ENCODE measurements around the gene MED15. TPM values are rescaled to one million over a fixed set of nuclear protein-coding genes. Genes with fewer than 3 reads are reported as not detected.
"Not testable (repeated sequence)": the region's sequence is repeated elsewhere in the genome, so short reads cannot be mapped to it uniquely, and the experiment has no call there.

The MED15 gene
- polyA plus RNA-seq, 5 donors, result 38.1 to 62.5 (median 50.7) TPM

DNA sequence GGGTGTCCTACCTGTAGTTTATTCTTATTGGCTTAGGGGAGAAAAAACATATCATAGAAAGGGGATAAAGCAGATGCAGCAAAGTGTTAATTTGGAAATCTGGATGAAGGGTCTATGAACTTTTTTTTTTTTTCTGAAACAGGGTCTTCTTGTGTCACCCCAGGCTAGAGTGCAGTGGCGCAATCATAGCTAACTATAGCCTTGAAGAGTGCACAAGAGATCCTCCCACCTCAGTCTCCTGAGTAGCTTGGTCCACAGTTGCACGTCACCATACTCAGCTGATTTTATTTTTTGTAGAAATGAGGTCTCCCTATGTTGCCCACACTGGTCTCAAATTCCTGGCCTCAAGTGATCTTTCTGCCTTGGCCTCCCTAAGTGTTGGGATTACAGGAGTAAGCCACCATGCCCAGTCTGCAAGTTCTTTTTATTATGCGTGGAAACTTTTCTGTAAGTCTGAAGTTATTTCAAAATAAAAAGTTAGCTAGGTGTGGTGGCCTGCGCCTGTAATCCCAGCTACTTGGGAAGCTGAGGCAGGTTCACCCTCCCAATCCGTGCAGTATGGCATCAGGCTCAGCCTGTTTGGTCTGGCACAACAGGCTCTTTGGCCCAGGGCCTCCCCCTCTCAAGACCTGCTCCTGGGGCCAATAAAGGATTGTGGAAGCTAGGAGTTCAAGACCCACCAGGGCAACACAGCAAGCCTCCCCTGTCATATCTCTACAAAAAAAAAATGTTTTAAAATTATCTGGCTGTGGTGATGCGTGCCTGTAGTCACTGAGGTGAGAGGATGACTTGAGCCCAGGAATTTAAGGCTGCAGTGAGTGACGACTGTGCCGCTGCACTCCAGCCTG, 111.9 kb downstream of the MED15 start:
- no peak for DNase-seq

DNA sequence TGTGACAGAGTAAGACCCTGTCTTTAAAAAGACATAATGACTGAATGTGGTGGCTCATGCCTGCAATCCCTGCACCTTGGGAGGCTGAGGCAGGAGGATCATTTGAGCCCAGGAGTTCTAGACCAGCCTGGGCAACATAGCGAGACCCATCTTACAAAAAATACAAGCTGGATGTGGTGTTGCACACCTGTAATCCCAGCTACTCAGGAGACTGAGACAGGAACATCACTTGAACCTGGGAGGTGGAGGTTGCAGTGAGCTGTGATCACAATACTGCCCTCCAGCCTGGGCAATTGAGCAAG, 112.4 kb downstream of the MED15 start:
- not testable (repeated sequence) for DNase-seq

DNA sequence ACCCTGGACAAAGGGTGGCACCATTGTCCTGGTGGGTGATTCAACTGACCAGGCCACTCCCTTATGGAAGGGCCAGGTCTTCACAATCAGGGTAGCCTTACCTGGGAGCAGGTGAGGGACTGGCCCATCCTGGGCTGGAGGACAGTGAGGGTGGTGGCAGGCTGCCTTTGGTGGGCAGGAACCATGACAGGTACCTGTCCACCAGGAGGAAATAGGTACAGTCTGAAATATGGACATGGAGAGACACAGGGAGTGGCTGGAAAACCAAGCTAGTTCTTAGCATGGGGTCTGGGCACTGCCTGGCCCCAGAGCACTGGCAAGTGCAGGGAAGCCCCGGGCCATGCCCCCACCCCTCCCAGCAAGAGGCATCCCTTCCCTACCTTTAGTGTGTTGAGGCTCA, 113.8 kb downstream of the MED15 start:
- DNase-seq, result no peak

DNA sequence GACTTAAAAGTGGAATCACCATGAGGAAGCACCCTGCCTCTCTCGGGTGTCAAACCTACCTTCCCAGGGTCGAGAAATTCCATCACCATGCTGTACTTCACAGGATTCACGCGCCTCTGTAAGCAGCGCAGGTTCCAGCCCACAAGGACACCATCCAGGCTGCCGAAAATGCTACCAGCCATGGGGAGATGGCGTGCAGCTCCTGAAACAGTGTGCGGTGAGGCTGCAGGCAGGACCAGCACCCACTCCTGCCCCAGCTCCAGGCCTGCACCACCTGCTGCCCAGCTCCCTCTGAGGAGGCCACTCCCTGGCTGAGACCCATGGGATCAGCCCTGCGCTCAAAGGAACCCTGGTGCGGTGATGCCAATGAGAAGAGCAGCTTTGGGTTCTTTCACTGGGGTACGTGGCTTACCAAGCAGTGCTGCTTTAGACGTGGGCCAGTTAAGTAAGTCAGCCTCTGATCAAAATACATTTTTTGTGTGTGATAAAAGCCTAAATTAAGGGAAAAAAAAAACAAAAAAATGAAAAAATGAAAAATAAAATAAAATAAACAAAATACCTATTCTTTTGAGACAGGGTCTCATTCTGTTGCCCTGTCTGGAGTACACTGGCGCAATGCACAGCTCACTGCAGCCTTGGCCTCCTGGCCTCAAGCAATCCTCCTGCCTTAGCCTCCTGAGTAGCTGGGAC, 115.4 kb downstream of the MED15 start:
- DNase-seq, result no peak

DNA sequence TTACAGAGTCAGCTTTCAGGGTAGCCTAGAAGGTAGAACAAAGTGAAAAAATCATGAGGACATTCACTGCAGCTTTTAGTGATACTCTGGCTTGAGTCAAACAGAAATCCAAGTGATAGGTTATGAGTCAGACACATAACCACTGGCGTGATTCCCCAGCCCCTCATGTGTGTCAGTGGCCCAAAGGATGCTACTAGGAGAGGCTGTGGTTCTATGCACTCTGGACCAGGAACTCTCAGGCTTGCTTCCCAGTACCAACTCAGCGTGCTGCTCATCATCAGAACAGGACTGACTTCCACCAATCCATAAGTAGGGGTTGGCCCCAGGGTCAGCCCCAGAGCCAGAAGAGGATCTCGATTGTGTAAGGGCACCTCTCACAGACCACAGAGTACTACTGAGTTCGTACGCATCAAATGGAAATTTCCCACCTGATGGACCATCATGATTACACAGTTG, 116.8 kb downstream of the MED15 start:
- no peak for DNase-seq

DNA sequence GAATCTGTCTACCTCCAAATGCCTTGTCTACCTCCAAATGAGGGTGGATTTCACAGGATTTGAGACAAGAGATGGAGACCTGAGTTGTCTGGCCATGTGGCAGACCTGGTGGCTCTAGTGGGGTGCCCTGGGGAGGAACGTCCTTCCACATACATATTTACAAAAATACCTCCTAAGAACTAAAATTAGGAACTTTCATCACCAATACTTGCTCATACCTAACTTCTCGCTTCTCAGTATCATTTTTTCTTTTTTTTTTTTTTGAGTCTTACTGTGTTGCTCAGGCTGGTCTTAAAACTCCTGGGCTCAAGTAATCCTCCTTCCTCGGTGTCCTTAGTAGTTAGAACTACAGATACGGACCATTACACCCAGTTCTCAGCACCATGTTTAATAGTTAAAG, 117.9 kb downstream of the MED15 start:
- no peak for DNase-seq

DNA sequence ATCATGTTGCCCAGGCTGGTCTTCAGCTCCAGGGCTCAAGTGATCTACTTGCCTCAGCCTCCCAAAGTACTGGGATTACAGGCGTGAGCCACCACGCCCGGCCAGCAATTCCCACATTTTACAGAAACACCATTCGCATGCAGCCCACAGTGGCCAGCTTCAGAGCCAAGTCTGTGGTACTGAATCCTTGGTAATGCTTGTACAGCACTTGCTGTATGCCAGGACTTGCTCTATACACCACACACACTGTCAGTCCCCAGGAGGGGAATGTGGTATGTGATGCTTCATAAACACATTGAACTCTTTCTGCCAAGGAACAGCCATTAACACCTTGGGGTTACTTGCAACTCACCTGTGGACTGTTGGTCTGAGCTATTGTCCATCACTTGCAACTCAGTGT, 119.4 kb downstream of the MED15 start:
- DNase-seq, result no peak

DNA sequence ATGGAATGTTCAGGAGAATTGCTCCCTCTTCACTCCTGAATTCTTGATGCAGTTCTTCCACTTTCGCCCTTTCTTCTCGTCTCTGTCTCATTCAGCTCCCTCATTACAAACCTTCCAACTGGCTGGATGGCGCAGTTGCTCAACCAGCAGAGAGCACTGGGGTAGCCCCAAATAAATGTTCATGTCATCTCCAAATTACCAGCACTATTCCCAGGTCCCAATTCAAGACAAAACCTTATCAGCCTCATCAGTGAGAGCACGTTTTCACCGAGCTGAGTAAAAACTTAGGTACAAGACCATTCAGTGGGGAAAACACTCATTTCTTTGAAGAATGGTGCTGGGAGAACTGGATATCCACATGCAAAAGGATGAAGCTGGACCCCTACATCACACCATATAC, 120.0 kb downstream of the MED15 start:
- no peak for DNase-seq

DNA sequence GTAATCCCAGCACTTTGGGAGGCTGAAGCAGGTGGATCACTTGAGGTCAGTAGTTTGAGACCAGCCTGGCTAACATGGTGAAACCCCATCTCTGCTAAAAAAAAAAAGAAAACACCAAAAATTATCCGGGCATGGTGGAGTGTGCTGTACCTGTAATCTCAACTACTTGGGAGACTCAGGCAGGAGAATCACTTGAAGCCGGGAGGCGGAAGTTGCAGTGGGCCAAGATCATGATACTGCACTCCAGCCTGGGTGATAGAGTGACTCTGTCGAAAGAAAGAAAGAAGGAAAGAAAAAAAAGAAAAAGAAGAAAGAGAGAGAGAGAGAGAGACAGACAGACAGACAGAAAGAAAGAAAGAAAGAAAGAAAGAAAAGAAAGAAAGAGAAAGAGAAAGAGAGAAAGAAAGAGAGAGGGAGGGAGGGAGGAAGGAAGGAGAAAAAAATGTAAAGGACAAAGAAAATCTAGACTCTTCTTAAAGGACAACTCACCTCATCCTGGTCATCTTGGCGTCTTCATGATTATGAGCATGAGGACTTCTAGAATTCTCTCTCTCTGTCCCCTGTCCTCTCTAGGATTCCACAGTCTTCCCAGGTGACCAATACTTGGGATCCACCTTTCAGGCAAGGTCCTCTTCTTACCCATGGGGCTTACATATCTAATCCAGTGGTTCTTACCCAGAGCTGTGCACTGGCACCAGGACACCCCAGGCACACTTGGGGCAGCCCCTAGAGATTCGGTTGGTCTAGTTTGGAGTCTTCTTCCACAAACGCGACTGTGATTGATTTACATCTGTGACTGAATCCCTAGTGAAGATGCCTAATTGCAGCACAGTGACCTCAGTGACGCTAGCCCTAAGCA, 120.9 kb downstream of the MED15 start:
- no peak for DNase-seq

DNA sequence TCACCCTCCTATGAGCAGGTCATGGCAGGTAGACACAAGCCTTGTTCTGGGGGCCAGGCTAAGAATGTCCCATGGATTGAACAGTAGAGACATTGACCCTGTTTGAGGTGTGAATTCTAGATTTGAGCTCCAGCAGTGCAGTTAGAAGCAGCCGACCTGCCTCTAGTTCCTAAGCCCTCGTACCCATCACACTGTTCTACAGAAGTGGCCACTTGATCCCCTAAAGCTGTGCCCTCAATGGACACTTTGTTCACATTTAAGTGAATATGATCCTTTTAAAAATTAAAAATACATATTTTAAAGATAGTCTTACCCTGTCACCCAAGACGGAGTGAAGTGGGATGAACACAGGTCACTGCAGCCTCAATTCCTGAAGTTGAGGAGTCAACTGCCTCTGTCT, 122.0 kb downstream of the MED15 start:
- DNase-seq, result no peak

DNA sequence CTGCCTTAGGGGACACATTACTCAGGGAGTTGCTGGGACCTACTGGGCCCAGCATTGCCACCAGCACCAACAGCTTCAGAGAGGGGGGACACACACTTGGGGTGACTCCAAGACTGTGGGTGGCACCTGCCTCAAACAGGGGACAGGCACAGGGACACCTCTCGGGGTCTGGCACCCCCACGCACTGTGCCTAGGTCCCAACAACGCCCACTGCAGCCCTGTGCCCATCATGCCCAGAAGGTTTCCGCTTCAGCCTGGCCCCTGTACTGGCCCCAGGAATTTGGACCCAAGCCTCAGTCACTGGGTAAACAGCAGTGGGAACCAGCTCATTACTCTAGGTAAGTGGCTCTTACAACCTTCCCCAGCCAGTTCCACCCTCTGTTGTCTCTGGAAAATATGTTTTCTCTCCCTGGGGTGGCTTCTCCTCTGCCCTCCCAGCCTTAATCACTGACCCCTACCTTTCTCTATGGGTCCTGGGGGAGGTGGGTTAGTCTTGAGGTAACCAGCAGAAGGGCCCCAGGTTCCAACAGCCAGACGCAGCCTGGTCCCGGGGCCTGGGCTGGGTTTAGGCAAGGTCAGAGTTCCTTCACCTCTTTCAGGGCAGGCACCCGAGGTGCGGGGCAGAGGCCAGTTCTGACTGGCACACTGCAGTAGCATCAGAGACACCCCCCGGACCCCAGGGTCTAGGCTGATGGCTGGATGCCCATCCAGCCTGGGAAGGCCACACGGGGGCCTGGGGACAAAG, 123.6 kb downstream of the MED15 start:
- no peak for DNase-seq

DNA sequence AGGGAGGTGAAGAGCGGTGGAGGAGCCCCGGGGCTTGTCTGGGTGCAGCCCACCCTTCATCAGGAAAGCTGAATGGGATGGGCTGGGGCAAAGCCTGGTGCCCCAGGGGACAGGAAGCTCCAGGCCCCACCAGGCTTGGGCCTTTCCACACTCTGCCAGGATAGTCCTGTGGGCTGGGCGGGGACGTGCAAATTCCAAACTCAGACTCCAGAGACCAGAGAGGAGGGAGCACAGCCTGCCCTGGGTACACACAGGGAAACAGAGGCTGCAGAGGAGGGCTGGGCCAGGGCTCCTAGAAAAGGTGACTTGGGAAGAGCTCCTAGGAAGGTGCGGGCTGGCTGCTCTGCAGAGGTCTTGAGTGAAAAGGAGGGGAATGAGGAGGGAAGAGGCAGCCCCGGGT, 124.7 kb downstream of the MED15 start:
- no peak for DNase-seq

DNA sequence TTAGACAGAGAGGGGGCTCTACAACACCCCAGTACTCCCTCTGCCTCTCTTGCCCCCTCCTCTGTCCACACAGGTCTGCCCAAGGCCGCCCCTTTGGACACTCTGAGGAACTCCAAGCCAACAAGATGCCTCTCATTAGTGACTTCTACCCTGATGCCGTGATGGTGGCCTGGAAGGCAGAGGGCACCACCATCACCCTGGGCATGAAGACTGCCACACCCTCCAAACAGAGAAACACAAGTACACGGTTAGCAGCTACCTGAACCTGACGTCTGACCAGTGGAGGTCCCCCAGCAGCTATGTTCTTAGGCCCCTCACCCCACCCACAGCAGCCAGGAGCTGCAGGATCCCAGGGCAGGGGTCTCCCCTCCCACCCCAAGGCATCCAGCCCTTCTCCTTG, 125.1 kb downstream of the MED15 start:
- no peak for DNase-seq

DNA sequence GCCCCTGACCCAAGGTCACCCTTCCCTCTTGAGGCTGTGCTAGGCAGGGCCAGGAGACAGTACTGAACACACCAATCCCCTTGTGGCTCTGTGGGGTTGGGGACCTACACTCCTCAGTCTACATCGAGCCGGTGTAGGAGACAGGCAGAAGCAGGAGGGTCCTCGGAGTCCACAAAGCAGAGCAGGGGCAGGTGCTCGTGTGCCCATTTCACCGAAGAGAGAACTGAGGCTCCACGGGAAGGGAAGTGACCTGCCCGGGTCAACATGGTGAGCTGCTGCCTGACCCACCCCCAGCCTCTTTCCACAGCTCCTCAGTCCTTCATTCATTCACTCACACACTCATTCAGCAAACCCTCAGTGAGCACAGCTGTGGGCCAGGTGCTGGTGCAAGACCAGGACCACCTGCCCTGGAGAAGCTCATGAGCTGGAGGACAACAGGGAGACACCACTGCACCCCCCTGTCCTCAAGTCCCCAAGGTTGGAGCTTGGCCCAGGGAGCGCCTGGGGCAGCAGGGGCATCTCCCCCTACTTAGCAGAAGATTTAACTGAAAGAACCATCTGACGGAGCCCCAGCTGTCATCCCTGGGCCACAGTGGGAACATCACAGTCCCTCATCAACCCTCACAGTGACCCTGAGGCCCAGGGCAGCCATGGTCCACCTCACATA, 127.3 kb downstream of the MED15 start:
- no peak for DNase-seq

DNA sequence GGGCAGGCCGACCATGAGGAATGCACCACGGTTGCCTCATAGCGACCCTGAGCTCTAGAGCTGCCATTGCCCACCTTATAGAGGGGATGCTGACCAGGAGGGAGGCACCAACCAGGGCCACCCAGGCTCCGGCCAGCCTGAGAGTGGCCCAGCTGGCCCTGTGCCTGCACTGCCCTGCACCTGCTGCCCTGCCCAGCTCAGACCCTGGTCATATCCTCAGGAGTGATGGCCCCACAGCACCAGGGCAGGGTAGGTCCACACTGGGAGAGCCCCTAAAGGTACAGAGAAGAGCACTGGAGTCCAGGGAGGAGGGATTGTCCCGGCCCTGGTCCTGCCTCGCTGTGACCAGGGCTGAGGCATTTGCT, 127.8 kb downstream of the MED15 start:
- DNase-seq, result no peak

DNA sequence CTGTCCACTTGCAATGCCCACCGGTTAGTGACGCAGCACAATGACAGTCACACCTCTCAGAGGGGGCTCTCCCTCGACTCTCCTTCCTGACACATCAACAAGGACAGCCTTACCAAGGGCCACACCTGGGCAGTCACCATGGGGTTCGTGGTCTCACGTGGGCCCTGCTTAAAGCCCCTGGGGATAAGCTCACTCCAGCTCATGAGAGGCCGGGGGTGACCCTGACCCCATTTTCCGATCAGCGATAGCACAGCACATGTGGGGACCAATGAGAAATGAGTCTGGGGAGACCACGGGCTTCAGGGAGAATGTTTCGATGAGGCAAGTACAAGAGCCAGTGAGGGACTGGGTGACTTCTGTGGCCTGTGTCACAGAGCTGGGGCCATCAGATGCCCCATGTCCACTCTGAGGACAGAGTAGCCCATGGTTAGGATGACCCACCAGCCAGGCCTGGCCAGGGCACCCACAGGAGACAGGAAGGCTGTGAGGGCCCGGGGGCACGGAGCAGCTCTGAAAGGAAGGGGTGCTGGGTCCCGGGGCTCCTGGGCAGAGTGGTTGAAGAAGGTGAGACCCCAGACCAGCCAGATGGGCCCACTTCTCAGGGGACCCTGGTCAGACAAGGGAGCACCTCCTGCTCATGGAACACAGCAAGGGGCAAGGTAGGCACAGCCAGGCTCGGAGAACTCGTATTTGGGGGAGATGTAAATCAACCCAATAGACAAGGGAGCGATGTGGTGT, 128.8 kb downstream of the MED15 start:
- DNase-seq, result no peak

DNA sequence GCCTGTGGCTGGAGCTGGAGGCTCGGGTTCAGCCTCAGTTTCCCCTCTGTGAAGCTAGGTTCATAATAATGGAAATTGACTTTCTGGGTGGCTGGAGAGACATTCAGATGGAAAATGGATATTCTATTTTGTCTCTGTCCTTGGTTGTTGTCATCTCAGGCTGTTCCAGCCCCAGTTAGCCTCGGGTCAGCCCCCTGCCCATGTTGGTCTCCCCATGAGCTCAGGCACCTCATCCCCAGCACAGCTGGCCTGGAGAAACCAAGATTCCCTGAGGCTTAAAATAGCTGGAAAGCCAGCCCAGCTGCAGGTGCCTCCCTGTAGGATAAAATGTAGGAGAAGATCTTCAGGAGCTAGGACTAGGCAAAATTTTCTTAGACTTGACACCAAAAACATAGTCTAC, 129.5 kb downstream of the MED15 start:
- no peak for DNase-seq
